NCI-H187 (cell line): Measurements from ENCODE around the gene MYO9A.
"Not testable (repeated sequence)": the region's sequence is repeated elsewhere in the genome, so short reads cannot be mapped to it uniquely, and the experiment has no call there.

ENCODE experiments used
- DNase-seq, 2 experiments: peaks; one replicate each; lab custom pipeline; 2025; lab: John Stamatoyannopoulos, UW

The MYO9A gene

DNA sequence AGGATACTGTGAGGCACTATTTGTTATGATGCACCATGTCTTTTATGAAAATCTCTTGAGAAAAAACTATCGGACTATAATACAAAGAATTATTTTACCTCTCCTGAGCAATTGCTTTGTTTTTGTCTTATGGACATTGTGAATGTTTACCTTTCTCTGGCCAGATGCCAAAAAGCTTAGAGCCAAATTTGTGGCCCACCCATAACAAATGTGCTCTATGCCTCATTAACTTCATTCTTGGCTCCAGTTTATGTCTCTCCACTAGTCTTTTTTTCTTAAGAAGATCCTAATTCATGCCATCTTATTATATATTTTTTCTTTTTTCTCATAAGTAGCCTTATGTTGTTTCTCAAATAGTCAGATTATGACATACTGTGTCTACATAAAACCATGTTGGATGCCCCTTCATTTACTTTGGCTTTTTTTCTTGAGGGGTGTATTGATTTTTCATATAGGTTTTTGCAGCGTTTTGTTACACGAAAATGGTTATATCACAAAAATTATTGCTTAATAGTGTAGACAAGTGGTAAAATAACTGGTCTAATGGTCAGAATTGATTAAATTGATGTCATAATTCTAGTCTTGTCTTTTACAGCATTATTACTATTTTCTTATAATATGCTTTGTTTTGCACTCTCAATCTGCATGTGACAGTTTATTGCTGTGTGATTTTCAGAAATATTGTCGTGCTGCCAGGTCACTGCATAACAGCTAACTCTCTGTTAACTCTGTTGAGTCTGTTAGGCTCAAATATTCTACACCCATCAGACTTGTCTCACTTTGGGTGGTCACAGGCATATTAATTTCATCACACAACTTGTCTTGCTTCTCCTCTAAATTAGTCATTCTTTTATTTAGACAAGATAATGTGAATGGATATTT, 18.5 kb upstream of the MYO9A start:
- no peak for DNase-seq

DNA sequence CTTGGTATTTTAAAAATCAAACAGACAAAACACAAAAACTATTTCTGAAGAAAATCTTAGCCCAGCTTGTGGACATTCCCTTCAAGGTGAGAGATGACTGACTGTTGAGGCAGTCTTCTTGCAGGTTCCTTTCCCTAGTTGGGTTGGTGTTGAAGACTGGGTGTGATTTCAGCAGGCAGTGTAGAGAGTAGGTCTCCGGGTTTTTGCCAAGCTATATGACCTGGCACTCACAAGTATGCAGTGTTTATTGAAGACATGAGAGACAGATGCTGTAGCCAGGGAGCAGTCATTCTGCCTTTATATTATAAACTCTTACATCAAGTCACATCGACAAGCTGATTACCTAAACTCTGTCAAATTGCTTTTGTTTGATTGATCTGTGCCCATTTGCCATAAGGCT, 17.8 kb upstream of the MYO9A start:
- no peak for DNase-seq

DNA sequence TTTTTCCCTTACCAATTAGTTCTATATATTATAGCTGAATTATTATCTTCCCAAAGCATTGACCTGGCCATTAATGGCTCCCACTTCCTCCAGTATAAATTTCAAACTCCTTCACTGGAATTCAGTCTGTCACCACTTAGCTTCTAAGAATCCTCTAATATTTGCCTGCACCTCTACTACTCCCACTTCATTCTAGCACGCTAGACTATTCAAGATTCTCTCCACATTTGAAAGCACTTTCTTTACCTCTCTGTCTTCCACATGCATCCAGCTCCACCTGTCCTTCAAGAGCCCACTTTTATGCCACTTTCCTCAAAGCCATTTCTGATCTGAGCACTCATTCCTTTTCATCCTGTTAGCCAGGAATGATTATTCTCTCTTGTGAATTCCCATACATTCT, 15.3 kb upstream of the MYO9A start:
- no peak for DNase-seq

DNA sequence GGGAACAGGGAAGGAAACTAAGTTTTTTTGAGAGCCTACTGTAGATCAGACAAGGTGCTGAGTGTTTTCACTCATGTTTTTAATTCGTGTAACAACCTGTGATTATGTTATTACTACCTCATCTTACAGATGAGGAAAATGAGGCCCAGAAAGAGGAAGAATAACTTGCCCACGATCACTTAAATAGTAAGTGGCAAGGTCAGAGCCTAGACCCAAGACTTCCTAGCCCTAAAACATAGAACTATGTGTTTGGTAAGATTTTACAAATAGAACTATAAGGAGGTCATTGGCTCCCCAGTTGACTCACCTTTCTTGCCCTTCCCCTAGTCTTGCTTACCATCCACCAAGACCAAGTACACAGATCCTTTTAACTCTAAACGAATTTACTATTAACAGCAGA, 14.0 kb upstream of the MYO9A start:
- no peak for DNase-seq

DNA sequence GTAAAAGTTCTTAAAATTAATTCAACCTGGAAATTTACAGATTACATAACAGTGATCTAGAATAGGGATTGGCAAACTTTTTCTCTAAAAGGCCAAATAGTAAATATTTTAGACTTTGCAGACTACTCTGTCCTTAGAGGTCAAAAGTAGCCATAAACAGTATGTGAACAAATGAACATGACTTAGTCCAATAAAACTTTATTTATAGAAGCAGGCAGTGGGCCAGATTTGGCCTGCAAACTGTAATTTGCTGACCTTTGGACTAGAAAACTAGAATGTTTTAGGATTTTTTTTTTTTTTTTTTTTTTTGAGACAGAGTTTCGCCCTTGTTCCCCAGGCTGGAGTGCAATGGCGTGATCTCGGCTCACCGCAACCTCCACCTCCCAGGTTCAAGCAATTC, 12.3 kb upstream of the MYO9A start:
- no peak for DNase-seq

DNA sequence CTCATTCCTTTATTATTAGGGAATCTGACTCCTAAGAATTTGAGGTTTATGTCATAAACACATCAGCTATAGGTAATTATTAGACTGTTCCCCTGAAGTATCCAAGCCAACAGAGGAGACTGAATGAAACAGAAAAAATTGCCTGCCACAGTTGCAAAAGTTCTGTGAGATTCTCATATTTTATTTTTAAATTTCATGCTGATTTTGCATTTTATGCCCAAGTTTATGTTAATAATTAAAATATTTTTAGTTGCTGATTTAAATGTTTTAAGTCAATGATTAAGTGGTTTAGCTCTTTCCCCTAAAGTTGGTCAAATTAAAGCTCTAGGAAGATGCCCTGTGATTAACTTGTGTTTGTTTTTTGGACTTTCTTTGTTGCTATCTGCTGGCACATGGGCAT, 10.4 kb upstream of the MYO9A start:
- DNase-seq, result no peak

DNA sequence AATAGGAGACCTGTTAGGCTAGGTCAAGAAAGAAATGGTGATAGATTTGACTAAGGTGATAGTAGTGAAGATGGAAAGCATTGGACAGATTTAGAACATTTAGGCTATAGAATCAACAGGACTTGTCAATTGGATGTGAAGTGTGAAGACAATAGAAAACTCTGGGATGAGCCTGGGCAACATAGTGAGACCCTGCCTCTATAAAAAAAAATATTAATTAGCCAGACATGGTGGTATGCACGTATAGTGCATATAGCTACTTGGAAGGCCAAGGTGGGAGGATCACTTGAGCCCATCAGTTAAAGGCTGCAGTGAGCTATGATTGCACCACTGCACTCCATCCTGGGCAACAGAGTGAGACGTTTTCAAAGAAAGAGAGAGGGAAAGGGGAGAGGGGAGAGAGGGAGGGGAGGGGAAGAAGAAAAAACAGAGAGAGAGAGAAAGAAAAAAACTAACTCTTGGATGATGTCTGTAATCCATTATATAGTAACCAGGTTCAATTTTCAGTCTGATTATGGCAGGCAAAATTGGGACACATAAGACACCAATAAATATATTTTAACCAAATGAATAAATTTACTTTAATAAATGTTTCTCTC, 9.9 kb upstream of the MYO9A start:
- DNase-seq, result no peak

DNA sequence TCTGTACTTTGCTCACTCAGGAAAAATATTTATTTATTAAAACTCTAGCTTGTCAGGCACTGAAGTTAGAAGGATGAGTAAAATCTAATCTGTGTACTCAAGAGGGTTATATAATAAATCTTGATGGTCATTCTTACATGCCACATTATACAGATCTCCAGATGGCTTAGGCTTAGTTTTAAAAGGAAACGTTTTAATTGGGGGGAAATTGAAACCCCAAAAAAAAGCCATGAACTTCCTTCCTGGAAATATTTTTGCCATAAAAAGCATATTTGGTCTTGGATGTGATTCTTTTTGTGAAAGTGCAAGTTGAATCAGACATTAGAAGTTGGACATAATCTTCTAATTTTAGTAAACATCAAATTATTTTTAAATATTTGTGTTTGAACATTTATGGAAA, 6.3 kb upstream of the MYO9A start:
- DNase-seq, result no peak

DNA sequence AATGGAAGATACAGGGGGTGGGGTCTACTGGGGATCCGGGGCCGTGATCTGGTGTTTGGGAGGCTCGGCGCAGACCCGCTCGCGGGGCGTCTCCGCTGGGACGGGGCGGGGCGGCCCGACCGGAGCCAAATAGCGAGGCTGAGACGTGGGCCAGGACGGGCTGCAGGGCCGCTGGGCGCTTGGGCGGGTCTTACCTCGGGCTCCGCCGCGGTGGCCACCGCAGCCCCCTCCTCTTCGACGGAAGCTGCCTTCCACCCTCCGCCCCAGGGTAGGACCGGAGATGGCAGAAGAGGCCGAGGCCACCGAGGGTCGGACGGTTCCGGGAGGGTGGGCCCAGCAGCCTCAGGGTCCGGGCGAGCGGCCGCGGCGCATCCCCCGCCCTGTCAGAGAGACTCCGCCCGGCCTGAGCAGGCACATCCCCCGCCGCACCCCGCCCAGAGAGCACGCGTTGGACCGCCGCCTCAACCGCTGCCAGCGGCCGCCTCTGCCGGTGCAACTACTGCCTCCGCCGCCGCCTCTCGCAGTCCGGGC, 399 bp downstream of the MYO9A start:
- DNase-seq, result no peak

DNA sequence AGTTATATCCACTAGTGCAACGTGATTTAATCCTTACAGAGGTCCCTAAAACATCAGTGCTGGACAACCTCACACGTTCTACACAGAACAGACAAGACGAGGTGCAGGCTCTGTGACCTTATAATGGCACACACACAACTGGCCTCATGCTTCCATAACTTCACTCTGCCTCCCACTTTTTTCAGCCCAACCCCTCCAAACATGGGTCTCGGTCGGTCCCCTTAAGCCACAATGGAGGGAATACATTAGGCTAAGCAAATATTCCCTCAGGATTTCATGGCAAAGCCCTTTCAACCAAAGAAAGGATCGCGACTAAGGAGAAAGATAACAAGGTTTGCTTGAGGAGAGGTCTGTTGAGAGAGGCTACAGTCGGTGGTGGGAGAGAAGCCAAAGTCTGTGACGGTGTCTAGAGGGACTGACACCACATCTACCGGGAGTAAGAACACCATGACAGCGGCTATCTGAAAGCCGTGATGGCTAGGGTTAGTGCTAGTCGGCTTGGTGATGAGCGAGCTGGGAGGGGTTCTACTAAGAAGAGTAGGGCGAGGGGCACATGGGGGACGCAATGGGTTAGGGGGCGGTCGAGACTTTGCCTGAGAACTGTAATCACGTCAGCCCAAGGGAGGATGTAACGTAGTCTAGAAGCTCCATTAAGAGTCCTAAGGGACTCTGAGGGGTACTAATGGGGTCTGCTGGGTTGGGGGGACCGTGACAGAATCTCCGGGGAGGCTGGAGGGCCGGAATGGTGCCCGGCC, 1.0 kb downstream of the MYO9A start:
- DNase-seq, result peak in 1 of 2 experiments; percentile 31

DNA sequence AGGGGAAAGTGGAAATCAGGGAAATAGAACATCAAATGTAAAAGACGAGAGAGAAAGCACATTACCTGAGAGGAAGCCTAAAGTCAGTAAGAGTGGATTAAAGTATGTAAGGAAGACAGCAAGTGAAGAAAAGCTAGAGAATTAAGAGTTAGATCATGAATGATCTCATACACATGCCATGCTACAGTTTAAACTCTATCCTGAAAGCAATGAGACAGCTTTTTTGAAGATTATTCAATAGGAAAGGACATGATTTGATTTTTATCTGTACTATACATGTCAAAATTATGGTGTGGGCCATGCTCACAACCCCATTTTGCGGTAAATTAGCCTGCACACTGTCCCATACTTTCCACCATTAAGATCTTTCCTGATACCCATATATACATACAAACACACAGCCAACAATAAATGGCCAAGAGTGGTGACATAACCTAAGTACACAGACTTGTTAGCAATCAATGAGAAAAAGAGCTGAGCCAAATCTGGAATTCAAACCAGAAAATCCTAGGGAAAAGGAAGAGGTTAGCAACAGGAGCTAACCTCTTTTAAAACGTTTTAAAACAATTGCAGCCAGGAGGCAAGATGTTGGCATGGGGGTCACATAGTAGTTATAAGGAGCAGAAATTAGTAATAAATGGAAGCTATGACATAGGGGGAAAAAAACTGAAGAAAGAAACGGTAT, 4.5 kb downstream of the MYO9A start:
- no peak for DNase-seq

DNA sequence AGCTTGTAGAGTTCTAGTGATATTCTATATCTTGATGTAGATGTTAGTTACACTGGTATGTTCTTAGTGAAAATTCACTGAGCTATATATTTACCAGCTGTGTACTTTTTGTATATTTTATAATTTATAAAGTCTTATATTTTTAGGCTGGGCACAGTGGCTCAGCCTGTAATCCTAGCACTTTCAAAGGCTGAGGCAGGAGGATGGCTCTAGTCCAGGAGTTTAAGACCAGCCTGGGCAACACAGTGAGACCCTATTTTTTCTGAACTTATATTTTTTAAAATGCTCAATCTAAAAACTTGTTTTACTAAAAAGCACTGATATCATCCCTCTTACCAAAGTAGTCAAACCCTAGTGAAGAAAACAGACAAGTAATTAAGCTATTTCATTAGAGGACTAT, 5.1 kb downstream of the MYO9A start:
- DNase-seq, result no peak

DNA sequence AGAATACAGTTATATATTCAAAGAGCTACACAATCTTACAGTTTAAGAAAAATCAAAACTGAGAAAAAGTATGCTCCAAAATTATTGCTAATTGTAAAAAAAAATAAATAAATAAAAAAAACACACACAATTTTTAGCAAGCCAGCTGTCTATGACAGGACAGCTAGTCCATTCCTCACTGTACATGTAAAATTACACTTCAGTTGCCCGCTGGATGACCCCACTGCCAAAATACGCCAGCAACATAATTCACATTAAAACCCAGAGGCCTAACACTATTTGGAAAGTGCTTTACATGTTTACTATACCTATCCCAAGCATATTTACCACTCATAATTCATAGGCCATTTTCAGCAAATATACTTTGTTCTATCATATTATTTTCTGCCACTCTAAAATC, 5.8 kb downstream of the MYO9A start:
- DNase-seq, result no peak

DNA sequence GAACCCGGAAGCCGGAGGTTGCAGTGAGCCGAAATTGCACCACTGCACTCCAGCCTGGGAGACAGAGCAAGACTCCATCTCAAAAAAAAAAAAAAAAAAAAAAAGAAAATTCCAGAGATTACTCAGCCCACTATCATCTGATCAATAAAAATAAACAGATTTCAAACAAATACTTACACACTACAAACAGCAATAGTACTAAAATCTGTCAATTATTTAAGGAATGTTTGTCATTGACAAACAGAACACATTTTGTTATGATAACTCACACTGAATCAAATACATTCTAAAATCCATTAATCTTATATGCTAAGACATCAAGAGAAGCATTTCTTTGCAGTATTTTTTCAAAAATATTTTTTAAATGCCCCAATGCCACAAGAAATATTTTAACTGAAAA, 7.6 kb downstream of the MYO9A start:
- no peak for DNase-seq

DNA sequence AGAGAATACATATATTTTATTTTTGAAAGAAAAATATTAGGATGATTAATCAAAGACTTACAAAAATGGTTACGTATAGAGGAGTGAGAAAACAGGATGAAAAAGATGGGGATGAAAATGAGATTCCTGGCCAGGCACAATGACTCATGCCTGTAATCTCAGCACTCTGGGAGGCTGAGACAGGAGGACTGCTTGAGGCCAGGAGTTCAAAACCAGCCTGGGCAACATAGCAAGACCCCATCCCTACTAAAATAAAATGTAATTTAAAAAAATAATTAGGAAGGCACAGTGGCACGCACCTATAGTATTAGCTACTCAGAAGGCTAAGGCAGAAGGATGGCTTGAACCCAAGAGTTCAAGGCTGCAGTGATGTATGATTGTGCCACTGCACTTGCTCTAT, 11.9 kb downstream of the MYO9A start:
- DNase-seq, result no peak

DNA sequence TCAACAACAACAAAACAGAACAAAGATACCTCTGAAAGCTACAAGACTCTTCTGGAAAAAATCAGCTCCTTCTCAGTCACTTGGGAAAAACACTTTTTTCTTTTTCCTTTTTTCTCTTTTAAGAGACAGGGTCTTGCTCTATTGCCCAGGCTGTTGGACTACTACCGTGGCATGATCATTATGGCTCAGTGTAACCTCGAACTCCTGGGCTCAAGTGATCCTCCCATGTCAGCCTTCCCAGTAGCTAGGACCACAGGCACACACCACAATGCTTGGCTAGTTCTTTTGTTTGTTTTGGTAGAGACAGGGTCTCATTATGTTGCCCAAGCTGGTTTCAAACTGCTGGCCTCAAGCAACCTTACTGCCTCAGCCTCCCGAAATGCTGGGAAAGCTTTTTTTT, 12.8 kb downstream of the MYO9A start:
- no peak for DNase-seq

DNA sequence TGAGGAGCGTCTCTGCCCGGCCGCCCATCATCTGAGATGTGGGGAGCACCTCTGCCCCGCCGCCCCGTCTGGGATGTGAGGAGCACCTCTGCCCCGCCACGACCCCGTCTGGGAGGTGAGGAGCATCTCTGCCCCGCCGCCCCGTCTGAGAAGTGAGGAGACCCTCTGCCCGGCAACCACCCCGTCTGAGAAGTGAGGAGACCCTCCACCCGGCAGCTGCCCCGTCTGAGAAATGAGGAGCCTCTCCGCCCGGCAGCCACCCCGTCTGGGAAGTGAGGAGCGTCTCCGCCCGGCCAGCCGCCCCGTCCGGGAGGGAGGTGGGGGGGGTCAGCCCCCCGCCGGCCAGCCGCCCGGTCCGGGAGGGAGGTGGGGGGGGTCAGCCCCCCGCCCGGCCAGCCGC, 17.4 kb downstream of the MYO9A start:
- not testable (repeated sequence) for DNase-seq

DNA sequence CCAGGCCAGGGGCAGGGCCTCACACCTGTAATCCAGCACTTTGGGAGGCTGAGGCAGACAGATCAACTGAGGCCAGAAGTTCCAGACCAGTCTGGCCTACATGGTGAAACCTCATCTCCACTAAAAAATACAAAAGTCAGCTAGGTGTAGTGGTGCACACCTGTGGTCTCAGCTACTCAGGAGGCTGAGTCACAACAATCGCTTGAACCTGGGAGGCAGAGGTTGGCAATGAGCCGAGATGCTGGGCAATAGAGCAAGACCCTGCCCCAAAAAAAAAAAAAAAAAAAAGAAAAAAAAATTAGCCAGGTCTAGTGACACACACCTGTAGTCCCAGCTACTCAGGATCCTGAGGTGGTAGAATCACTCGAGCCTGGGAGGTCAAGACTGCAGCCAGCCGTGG, 18.8 kb downstream of the MYO9A start:
- no peak for DNase-seq

DNA sequence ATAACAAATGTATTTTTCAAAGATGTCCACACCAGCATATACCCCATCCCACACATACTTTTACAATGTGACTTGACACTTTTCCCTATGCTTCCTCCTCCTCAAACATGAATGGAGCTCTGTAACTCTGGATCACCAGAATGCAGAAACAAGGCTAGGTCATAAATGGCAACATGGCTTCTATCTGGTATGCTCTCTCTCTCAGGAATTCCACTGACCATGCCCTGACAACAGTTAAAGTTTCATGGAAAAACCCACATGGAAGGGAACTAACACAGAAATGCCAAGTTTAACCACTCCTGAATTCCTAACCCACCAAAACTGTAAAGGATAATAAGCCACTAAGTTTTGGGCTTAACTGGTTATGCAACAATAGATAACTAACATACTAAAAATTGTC, 19.9 kb downstream of the MYO9A start:
- DNase-seq, result no peak

DNA sequence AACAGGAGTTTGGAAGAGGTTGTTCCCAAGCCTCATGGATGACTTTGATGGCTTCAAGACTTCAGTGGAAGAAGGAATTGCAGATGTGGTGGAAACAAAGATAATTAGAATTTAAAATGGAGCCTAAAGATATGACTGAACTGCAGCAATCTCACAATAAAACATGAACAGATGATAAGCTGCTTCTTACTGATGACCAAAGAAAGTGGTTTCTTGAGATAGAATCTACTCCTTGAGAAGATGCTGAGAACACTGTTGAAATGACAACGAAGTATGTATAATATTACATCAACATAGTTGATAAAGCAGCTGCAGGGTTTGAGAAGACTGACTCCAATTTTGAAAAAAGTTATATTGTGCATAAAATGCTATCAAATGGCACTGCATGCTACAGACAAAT, 21.2 kb downstream of the MYO9A start:
- no peak for DNase-seq

DNA sequence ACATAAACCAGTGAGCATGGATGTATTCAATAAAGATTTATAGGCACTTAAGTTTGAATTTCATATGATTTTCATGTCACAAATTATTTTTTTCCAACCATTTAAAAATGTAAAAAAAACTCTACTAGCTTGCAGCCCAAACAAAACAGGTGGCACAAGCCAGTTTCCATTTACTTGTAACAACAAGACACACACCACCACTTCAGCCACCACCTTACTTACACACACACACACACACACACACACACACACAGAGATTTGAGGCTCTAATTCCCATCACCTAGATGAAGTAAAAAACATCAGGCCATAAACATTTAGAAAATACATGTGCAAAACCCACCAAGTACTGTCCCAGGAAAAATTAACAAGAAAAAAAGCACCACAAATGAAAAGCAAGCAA, 25.3 kb downstream of the MYO9A start:
- no peak for DNase-seq

DNA sequence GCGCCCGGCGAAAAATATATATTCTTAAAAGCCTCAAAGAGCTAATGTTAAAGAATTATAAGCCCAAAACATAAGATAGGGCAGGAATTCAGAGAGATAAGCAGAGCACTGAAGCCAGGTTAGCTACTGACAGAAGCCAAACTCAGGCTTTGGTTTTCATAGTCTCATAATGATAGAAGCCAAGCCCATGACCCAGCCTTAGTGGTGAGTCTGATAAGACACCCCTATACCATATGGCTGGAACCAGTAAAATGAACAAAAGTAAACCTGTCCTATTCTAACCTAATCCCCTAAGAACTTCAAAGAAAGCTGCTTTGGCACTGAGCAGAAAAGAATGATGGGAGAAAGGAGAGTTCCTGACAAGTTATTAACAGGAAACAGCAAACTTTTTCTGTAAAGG, 25.9 kb downstream of the MYO9A start:
- no peak for DNase-seq
